Measurements from ENCODE around the gene MCHR2.

Gene MCHR2

DNA sequence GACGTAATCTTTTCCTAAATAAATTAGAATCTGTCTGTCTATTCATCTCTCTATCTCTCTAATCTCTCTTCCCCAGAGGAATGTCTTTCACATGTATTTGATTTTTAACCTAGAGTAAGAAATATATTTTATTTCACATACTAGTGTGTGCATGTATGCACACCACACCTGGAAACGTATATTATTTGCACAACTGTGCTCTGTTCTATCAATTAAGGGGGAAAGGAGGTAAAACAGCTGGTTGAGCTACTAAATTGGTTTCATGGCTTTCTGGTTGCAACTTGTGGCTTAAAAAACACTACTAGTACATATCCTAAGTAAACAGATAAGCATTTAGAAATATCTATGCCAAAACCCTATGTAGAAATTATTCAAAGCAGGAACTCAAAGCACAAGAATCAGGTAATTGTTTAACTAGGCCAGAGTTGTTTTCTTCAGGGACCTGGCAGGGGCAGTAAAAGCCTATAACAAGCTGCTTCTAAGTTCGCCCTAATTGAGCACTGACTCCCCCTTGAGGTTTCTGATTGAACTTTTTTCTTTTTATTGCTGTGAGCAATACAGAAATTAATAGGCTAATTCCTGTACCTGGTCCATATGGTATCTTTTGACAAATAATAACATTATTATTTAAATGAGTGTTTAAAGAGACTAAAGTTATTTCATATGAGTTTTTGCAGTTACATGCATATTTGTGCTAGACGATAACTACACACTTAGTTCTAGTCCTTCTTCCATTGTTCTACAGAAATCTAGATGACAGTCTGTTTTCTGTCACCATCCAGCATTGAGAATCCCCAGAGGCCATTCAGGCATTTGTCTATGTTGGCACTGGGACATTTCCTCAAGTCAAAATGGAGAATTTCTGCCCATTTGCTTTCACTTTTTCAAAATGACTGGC, 88.6 kb downstream of the MCHR2 start:
- no peak for DNase-seq (ENCODE audit: low read depth in 2 of 2)

DNA sequence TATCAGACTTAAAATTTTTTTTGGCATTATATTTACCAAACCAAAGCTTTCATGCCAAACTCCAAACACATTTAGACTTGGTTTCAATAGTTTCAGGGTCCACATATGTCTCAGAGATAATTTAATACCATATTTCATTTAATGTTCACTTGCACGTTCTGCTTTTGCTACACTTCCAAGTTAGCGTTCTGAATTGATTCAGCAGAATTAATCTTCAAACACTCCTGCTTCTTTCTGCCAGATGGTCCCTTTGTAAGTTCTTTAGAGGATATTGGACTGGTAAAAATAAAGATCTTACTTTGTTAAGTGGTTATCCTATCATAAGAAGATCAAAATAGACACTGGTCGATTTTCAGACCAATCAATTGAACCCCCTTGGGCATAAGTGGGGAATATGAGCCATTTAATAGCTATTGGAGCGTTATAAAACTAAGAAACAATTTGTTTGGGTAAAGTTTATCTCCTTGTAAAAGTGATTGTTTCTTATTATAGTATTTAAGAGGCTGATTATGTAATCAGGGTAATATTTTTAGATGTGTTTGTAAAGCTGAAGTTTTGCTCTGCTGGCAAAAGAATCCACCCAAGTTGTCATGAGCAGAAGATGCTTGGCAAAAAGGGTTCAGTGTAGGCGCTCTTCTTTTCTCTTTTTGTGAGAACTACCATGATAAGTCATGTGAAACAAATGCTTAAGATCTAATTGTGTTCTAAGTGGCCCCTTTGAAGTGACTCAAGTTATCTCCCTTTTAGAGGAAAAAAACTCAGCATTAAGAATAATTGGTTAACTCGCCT, 92.2 kb downstream of the MCHR2 start:
- no peak for DNase-seq (ENCODE audit: low read depth in 2 of 2)

DNA sequence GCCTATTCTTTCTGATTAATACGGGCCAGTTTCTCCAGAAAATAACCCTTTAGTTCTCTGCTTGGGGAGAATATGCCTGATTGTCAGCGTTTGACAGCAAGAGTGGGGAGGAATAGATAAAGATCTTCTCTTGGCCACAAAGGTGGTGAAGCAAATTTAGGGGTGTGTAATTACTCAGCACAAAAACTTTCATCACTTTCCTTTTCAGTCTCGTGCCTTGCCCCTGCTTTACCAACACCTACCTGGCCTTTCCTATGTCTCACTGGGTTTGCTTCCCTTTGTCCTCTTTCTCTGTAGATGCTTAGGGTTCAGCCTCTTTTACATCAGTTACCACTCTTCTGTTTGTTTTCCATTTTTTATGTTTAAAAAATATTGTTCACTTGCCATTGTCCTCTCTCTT, 99.2 kb downstream of the MCHR2 start:
- DNase-seq (ENCODE audit: low read depth in 2 of 2) = no peak

- no peak for DNase-seq (ENCODE audit: low read depth in 2 of 2)
These were observed 107.0 kb downstream of the MCHR2 start for GRCh38 chr6:99887066-99887465.

GRCh38 chr6:99885051-99885450, 109.0 kb downstream of the MCHR2 start:
- no peak for DNase-seq (ENCODE audit: low read depth in 2 of 2)

GRCh38 chr6:99882128-99882702, 111.8 kb downstream of the MCHR2 start:
- DNase-seq (ENCODE audit: low read depth in 2 of 2) = no peak

- DNase-seq (ENCODE audit: low read depth in 2 of 2) = no peak
These were observed 114.6 kb downstream of the MCHR2 start for GRCh38 chr6:99879431-99879830.

GRCh38 chr6:99875068-99875467, 119.0 kb downstream of the MCHR2 start:
- no peak for DNase-seq (ENCODE audit: low read depth in 2 of 2)

GRCh38 chr6:99873084-99873483, 120.9 kb downstream of the MCHR2 start:
- DNase-seq (ENCODE audit: low read depth in 2 of 2) = no peak

DNA sequence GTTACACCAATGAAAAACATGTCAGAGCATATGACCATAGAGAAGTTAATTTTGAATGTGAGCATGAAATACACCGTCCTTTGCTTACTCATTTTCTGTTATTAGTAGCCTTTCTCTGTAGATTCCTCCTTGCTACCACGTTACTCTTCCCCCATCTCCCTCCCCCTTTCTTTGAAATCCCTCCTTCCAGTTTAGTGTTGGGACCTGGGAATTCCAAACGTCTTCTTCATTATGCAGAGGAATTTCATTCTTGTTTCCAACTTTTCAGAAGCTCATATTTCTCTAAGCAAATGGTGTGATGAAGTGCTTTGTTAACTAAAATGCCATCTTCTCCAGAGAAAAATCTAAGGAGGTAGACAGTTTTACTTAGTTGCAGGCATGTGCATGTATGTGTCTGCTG, 122.4 kb downstream of the MCHR2 start:
- DNase-seq (ENCODE audit: low read depth in 2 of 2) = no peak
